Hindlimb muscle (tissue), 1 donor: ENCODE measurements around the gene FOXJ3. TPM values are rescaled to one million over a fixed set of nuclear protein-coding genes. Genes with fewer than 3 reads are reported as not detected.
A peak's percentile ranks its signal among the peaks of the same experiment; 100 is the strongest.

ENCODE experiments used
- DNase-seq: peaks from one replicate; pipeline ENCODE4 v3.0.0-alpha.2; 2013
- polyA plus RNA-seq: library from polyadenylated mRNA; unstranded; fragments of 120-200 nt; gene quantifications from one replicate; pipeline ENCODE4 v1.2.1, GENCODE V29; 2013; ENCODE audit not compliant: insufficient read length

Gene FOXJ3
- polyA plus RNA-seq, 1 donor = 40.5 TPM

DNA sequence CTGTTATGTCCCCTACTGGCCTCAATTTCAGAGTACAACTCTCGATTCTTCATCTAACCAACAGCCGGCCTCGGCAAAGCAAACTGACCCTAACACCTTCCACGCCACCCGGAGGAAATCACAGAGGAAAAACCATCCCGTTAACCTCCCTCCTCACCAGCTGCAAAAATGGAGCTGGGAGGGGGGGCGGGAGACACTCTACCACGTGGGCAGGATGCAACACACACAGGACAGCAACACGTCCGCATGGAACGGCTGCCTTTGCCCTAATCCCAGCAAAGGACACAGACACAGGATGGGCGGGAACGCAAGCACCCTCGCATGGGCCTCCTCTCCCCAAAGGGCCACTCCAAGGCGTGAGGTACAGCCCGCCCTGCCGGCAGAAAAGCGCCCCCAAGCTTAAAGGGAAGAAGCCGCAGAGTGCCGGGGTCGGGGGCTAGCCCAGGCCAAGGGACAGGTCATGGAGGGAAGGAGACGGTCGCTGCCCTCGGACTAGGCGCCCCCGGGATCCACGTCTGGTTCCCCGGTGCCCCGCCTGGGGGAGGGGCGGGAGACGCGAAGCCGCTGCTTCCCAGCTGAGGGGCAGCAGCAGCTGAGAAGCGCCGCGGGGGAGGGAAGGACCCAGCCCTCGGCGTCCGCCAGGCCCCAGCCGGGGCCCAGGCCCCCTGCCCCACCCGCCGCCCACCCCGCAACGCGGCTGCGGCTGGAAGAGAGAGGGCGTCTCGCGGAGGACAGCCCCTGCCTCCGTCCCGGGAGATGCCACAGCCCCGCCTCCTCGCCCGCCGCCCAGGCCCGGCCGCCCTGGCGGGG is 590 bp downstream of the FOXJ3 start:
- peak; percentile 48 for DNase-seq

DNA sequence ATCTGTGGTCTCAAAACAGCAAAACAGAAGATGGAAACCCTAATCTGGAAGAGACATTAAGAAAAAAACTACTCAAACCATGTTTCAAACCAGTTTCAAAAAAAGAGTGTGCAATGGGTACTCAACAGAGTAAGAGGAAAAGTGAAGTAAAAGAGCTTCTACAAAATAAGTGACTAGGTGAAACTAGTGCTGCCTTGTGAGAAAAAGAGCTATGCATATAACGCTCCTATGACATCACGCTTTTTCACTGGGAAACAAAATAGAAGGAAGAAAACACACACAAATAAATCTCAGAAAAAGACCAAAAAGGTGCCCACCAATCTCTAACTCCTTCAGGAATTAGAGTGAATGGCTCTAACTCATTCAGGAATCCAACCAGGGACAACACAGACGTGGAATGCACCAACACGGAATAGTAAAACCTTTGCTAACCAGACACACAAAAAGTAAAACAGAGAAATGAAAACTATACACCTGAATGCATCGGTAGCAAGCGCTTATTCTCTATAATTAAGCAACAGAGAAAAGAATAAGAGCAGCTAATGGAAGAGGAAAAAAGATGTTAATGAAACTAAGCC is 1.3 kb downstream of the FOXJ3 start:
- DNase-seq = no peak

DNA sequence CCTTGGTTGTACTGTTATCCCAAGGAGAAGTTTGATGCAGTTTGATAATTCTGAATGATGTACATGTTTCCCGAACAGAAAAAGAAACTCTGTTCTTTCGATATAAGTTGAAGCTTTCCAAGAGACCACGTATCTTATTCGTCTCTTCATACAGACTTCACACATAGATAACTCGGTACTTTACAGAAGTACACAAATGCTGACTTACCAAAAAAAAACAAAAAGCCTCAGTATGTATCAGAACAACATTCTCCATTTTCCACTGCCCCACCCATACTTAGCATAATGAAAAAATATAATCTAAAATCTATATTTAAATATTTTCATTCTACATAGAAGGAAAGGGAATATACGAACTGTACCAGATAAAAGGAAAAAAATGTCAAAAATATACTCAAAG is 2.2 kb downstream of the FOXJ3 start:
- DNase-seq = no peak

DNA sequence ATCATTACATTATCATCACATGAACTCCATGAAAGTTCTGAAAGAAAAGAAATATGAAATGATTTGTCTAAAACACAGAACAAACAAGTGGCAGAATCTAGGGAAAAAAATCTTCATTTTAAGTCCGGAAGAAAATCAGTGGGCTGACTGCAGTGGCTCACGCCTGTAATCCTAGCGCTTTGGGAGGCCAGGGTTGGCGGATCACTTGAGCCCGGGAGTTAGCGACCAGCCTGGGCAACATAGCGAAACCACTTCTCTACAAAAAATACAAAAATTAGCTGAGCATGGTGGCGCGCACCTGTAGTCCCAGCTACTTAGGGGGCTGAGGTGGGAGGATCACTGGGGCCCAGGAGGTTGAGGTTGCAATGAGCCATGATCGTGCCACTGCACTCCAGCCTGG is 4.8 kb downstream of the FOXJ3 start:
- no peak for DNase-seq

DNA sequence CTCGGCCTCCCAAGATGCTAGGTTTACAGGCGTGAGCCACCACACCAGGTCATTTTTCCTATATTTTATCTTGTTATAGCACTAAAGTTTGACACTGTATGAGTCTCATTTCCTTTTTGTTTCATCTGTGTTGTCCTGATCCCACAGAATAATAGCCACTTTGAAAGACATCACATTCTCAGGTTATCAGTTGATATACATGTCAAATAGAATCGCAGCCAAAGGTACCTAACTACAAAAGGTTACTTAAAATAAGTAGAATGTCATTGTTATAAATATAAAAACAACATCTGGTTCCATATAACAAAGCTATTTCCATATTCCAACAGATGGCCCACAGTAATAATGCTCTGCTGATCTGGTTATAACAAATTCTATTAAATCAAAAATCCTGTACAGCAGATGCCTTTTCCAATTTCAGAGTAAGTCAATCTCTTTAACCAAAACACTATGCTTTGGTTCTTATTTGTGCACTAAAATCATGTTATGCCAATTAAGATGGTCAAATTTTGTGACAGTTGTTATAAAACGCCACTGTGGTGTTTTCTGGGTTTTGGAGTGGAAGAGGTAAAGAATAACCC is 6.0 kb downstream of the FOXJ3 start:
- DNase-seq = no peak

DNA sequence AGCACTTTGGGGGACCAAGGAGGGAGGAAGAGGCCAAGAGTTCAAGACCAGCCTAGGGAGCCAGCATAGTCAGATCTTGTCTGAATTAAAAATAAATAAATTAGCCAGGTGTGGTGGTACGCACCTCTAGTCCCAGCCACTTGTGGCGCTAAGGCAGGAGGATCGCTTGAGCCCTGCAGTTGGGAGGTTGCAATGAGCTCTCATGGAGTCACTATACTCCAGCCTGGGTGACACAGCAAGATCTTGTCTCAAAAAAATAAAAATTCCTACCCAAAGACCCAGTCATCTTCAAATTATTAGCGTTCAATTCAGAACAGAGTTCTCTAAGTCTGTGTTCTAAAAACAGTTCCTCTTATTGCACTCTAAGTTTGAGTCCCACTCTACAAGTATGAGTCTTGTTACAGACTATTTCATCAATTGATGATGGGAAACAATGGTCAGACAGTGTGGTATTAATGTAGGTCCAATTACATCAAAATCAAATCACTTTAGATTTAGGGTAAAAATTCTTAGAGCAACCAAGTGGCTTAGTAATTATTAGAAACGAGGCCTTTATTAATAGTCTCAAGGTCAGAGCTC is 6.9 kb downstream of the FOXJ3 start:
- DNase-seq = no peak

DNA sequence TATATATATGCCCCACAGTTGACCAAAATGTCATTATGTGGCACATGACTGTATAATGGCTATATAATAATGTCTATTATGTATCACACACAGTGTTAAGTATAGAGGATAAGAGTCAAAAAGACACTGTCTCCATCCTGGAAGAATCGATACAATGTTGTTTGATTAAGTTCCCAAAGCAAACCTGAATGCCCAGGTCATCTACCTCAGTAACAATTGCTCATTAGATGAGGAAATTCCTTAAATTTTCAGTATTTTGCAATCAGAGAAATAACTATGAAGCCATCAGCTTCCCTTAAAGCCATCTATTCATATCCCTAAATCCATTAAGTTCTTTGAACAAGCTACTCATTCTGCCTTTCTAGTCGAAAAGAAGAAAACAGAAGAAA is 10.0 kb downstream of the FOXJ3 start:
- no peak for DNase-seq

DNA sequence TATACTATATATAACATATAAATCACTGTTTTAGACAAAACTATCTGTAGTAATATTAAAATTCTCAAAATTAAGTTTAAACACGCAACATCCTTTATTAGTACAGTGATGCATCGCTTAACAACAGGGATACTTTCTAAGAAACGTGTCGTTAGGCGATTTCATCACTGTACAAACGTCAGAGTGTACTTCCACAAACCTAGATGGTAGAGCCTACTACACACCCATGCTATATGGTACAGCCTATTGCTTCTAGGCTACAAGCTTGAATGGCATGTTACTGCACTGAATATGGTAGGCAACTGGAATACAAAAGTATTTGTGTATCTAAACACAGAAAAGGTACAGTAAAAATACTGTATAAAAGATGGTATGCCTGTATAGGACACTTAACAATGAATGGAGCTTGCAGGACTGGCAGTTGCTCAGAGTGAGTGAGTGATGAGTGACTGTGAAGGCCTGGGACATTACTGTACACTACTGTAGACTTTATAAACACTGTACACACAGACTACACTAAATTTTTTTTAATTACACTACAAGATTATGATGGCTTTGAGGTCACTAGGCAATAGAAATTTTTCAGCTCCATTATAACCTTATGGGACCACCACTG is 10.5 kb downstream of the FOXJ3 start:
- DNase-seq = no peak

DNA sequence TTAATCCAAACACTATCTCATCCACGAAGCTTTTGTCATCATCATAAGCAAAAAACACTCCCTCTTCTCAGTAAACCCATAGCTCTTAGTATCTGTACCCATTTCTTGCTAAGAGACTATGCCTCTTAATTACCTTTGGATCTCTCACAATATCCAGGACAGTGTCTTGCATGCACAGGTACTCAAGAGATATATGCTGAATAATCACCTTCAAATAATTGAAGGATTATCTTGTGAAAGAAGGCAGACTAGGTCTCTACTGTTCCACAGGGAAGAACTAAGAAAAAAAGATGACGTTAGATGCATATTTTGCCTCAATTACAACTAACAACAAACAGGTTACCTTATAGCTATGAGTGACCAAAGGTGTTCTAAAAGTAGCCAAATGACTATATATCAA is 11.5 kb downstream of the FOXJ3 start:
- no peak for DNase-seq

DNA sequence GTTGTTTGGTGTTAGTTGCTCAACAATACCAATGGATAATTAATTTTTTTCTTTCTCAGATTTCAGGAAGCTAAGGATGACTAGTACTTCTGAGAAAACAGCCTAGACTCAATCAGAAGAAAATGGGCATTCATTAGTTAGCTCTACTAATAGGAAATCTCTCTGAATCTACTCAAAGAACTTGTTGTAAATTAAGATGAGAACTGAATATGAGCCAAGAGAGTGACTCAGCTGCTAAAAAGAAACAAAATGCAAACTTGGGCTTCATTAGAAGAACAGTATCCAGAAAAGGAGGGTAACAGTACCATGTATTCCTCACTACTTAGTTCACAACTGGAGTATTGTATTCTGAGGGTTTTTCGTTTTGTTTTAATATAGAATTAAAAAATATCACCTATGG is 12.5 kb downstream of the FOXJ3 start:
- no peak for DNase-seq

DNA sequence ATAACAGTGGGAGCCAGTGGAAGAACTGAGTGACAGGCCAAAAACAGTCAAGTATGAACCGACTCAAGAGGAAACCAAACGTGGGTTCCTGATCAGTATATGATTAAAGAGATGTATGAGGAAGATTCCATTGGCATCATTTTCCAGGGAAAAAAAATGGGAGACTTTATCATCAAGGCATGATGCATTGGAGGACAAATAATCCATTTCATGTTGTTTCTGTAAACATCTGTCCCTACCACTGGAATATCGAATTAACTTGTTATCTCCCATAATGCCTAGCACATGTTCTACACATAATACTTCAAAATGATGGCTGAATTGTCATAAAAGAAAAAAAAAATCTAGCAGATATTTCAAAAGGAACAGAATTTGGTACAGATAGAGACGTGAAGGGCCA is 13.3 kb downstream of the FOXJ3 start:
- DNase-seq = no peak

DNA sequence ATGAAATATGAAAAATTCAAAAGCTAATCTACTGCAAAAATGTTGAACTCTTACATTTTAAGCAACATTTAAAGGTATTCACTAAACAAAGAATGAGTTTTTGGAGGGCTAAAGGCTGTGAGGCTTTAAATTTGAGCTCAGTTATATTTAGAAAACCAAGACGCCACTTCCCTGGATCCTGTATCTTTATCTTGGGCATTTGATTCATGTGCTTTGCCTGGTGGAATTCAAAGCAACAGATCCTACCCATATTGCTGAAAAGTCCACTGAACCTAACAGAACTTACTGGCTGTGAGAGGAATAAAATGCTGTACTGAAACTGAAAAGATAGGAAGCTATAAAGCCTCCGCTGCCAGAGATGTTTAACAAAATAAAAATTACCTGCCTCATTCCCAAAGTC is 14.3 kb downstream of the FOXJ3 start:
- no peak for DNase-seq

DNA sequence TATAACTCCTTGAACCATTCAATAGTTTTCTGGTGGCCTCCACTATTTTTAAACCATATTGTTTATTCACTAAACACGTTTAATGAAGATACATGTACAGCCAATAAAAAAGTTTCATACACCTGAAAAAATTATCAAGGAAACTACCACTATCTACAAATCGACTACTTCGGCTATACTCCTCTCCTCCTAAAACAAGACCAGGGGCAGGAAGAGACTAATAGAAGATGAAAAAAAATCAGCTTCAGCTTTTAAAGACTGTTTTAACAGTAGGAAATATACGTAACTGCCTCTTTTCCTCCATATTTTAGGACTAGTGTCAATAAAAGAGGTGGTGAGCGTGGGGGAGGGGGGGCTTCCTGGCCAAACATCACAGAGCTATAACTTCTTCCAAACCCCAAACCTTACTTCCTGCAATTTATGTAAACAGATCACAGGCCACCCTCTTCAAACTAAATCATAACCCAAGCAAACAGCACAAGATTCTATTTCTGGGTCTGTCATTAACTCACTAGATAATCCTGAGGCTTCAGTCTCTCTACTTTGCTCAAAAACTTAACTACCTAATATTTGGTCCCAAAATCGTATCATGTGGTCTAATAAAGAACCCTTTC is 15.1 kb downstream of the FOXJ3 start:
- DNase-seq = no peak

DNA sequence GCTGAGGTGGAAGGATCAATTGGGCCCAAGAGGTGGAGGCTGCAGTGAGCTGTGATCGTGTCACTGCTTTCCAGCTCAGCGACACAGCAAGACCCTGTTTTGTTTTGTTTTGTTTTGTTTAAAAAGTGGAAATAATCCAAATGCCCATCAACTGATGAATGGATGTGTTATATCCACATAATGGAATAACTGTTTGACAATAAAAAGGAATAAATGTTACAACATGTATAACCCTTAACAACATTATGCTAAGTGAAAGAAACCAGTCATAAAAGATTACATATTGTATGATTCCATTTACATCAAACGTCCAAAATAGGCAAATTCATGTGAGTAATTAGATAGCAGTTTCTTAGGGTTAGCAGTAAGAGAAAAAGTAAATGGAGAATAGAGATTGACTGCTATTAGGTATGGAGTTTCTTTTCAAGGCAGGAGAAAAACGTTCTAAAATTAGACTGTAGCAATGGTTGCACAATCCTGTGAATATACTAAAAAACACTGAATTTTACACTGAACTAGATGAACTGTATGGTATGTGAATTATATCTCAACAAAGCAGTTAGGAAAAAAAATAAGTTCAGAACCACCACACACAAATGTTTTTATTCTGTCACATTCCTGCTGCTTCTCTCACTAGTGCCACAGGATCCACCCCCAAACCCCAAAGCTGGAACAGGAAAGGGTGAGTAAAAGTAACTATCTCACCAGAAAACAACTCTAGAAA is 15.7 kb downstream of the FOXJ3 start:
- DNase-seq = no peak

DNA sequence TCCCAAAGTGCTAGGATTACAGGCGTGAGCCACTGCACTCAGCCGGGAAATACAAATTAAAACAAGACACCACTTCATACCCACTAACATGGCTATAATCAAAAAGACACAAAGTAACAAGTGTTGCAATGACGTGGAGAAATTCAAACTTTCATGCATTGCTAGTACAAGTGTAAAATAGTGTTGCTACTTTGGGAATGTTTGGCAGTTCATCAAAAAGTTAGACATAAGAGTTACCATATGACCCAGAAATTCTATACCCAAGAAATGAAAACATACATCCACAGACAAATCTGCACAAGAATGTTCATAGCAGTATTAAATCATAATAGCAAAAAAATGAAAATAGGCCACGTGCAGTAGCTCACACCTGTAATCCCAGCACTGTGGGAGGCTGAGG is 16.4 kb downstream of the FOXJ3 start:
- no peak for DNase-seq

DNA sequence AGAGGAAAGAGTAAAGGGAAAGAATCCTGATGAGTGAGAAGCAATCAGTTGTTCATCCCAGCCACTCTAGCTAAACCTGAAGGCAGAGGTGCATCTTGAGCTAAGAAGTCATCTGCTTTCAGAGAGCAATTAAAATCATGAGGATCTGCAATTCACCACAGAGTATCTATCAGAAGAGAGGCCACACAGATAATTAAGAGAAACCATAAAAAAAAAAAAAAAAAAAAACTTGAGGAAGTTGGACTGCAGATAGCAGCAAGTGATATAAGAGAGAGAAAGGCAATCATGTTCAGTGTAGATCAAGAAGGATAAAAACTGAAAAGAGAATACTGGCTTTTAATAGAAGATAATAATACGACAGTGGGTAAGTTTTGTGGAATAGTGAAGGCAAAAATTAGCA is 17.7 kb downstream of the FOXJ3 start:
- no peak for DNase-seq

DNA sequence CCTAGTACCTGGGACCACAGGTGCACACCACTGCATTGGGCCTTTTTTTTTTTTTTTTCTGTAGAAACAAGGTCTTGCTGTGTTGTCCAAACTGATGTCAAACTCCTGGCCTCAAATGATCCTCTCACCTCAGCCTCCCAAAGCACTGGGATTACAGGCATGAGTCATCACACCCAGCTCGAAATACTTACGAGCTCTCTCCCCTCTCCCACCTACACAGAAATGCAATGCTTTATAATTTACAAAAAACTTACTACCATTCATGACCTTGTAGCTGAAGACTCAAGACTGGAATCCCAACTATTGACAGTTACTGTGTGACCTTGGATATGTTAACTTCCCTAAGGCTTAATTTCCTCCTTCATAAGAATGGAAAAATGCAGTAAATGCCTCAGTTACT is 18.7 kb downstream of the FOXJ3 start:
- DNase-seq = no peak

DNA sequence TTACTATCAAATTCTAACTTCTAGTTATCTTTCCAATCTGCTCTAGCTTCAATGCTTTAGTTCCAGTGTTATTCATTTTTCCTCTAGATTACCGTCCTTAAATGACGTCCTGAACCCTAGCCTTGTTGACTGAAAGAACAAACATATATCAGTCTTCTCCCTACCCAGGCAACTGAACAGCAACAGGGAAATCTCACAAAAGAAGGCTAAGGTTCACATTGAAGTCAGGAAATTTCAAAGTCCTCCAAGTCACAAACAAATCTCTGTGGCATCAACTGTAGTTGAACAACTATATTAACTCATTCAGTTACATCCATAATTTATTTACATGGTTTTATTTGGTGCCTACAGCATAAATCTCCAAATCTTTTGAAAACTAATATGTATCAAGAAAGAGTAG is 19.5 kb downstream of the FOXJ3 start:
- no peak for DNase-seq

DNA sequence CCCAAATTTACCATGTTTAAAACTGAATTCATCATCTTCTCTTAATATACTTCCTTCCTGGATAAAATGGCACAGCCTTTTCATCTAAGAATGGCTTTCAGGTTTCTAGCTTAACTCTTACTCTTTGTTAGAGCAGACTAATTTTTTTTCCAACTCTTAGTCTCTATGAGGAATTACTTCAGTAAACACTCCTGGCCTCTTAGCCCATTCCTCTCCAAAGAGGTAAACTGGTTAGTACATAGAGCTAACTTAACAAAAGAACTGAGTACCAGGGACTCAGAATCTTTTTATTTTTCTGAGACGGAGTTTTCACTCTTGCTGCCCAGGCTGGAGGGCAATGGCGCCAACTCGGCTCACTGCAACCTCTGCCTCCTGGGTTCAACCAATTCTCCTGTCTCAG is 21.1 kb downstream of the FOXJ3 start:
- no peak for DNase-seq

DNA sequence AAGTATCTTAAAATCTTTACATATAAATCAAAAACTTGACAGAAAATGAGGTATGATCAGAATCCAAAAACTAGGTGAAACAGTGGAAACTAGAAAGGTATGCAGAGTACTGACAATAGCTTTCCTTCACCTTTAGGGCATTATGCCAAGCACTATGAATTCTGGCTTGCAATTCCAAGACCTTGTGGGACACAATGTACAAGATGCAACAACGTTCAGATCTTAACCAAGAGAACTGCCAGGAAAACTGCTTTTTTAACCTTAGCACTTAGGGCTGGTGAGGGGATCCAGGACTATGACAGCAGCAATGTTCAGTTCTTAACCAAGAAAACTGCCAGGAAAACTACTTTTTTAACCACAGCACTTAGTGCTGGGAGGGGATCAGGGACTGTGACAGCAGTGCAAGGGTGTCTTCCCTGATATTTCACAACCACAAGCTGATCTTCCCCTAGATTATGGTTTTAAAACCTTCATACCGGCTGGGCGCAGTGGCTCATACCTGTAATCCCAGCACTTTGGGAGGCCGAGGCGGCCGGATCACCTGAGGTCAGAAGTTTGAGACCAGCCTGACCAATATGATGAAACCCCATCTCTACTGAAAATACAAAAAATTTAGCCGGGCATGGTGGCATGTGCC is 22.3 kb downstream of the FOXJ3 start:
- DNase-seq = no peak

DNA sequence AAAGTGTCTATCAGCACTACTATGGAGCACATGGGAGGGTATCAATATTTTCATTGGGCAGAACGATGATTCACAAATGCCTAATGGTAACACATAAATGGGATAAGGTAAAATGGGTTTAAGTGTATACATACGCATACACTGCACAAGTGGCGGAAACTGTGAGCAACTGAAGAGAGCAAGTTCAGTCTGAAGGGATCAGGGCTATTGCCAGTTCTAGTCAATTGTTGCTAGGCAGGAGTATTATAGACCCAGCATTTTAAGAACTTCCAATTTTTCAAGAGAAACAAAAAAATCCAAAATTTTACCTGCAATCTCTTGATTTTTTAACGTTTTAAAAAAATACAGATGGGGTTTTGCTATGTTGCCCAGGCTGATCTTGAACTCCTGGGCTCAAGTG is 23.1 kb downstream of the FOXJ3 start:
- no peak for DNase-seq

DNA sequence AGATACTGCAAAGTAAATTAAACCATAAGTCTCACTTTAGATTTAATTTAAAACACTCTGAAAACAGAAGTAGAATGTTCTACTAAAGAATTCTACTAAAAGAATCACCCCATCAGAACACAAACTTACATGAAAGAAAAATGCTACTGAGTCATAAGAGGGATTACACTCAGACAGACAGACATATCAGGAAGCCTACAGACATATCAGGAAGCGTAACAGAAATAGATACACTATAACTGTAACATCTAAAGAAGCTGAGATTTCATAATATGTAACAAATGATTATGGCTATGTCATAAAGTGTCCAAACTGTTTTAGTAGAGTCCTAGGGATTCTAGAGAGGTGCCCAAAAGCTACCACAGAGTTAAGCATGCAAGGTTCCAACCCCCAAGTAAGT is 23.9 kb downstream of the FOXJ3 start:
- no peak for DNase-seq
